HuH-7 (cell line): ENCODE measurements around the gene NPPA.
A peak's percentile ranks its signal among the peaks of the same experiment; 100 is the strongest.
"Not testable (repeated sequence)": the region's sequence is repeated elsewhere in the genome, so short reads cannot be mapped to it uniquely, and the experiment has no call there.

ENCODE experiments used
- DNase-seq: peaks from one replicate; pipeline ENCODE4 v3.0.0; 2011; ENCODE audit warnings: low spot score

NPPA gene

DNA sequence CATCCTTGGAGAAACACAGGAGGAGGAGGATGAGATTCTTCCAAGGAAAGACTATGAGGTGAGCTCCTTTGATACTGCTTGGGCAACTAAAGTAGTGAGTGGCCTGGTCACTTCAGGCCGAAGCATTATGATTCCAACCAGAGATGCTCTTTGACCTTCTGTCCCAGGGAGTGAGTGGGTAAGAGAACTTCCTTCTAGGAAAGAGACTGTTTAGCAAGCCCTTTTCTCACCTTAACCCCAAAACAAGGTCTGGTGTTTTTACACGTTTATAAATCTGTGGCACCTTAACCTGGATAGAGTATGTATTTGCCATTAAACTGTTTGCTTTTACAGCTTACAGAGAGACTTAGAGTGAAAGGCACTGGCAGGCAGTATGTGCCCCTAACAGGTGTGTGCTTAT, 40.5 kb downstream of the NPPA start:
- DNase-seq: no peak

DNA sequence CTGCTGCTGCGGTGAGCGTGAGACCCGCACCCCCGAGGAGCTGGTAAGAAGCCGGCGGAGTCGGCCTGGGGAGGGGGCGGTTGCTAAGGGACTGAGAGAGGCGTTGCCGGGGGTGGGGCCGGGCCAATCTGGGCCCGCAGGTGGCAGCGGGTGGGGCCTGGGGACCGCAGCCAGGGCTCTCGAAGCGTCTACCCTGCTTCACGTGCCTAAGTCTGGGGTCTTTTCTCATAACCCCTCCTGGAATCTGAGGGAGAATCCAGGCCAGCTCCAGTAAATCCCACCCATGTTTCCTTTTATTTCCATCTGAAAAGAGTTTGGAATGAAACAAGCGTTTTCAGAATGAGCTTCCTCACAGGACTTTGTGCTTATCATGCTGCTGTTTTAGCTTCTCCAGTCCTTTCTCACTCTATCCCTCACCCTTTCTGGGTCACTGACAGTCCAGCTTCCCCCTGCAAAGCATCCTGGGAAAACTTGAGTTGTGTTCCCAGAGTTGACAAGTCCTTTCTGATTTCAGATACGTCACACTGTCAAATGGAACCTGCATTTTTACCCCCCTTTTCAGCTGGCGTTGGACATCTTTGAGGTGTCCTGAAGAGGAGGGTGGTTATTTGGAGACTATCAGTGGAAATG, 41.2 kb downstream of the NPPA start:
- DNase-seq: no peak

DNA sequence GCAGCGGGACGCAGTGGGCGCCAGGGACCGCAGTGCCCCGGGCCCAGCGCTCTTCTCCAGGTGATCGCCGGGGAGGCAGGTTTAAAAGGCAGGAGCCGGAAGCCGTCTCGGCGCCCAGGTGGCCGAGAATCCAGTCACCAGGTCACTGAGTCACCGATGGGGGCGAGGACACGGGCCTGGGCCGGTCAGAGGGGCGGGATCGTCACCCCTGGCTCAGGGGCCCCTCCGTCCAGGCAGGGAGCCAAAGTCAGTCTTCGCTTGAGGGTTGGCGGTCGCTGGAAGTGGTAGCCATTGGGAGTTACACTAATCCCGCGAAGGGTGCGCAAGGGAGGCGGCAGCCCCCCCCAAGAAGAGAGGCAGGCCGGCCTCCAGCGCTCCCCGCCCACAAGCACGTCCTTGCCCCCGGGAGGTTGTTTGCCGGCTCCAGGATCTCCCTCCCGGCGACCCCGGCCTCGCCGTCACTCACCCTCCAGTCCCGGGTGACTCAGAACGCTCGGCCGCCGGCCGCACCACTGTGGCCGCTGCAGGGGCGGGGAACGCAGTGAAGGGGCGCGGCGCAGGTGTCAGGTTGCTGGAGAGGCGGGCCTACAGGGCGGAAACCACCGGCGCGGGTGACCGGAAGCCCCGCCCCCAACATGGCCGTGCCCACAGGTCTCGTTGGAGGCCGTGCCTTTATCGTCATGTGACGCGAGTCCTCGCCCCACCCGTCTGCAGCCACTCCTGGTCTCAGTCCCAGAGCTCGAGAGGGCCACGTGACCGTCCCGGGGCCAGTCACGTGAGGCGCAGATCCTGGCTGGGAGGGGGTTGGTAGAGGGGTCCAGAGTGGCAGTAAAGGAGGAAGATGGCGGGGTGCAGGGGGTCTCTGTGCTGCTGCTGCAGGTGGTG, 41.9 kb downstream of the NPPA start, which contains the start of the genes CLCN6 and MTHFR:
Gene CLCN6, plus strand, starts transcription at position 770 of the 885 bp plus-strand sequence. Its CDS starts 72 bp downstream, at position 842.
Gene MTHFR, minus strand, starts transcription at position 543 of the 885 bp plus-strand sequence. CDS start 2,848 bp downstream, outside the sequence.
- peak; percentile 98 for DNase-seq

DNA sequence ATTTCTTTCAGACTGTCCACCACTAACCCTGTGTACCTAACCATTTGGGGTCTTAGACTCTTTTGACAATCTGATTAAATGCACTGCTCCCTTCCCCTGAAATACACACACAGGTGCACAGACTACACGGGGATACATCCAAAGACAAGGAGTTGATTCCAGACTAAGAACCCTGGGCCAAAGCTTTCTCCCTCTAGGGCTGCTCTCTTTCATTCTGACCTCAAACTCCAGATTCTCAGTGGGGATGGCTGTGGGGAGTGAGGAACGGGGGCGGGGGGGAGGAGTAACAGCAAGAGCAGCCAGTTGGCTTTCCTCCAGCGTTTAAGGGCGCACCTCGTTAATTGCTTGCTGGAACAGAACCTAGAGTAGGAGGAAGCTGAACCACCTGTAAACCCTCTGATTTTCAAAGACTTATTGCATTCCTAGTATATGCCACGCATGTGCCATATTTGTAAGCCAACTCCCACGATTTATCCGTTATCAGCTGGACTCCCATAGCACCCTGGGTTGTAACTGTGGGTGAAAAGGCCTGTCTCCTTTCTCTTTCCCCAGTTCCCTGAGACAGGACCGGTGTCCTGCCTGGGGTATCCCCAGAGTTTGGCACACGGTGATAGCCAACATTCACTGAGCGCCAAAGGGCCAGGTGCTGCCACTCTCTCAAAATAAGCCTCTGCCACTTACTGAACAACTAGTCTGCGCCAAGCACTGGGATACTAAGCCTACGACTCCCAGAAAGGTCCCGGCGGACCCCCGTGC, 42.7 kb downstream of the NPPA start:
- no peak for DNase-seq

DNA sequence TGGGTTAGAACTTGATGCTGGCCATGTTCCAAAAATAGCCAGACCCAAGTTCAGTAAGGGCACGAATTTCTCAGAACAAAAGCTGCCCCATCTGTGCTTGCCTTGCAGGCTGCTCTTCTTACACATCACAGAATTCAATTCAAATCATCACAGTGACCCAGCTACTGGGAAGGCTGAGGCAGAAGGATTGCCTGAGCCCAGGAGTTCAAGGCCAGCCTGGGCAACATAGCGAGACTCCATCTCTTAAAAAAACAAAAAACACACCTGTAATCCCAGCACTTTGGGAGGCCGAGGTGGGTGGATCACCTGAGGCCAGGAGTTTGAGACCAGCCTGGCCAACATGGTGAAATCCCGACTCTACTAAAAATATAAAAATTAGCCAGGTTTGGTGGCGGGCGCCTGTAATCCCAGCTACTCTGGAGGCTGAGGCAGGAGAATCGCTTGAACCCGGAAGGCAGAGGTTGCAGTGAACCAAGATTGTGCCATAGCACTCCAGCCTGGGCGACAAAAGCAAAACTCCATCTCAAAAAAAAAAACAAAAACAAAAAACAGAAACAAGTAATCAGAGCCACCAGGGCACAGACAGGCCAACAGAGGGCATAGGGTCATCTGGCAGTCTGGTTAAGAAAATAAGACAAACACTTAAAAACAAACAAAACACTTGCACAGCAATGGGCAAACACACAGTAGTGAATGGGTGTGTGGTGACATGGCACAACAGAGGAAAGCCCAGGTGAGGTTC, 43.5 kb downstream of the NPPA start:
- not testable (repeated sequence) for DNase-seq

DNA sequence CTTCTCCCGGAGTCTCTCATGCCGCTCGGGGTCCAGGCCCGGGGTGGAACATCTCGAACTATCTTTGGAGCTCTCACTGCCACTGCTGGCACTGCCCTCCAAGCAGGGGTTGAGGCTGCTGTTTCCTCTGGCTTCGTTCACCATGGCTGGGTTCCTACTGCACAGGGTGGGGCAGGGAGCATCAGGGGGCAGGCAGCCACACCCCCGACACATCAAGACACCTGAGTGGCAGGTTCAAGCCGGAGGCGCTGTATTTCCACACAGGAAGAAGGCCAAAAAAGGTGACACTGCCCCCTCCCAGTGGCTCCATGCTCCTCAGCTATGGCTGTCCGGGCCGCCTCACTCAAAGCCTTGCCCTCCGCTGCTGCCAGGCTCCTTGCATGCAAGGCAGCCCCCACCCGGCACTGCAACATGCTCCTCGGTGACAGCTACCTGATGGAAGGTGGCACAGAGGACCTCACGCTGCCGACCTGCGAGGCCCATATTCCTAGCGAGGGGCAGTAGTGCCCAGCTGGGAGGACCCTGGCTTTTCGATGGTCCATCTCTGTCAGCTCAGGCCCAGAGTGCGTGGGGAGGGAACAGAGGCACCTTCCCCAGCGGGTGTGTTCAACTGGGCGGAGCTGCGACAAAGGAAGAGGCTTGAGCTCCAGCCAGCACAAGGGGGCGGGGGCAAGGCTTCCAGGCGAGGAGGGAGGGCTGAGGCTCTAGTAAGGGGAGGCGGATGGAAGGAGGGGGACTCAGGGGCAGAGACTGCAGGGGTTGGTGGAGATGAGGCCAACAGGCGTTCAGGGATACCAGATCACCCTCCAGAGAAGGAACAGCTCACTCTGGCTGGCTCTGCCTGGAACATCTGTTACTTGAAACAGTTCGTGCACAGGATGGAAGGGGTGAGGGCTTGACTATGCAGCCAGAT, 44.4 kb downstream of the NPPA start:
- no peak for DNase-seq

DNA sequence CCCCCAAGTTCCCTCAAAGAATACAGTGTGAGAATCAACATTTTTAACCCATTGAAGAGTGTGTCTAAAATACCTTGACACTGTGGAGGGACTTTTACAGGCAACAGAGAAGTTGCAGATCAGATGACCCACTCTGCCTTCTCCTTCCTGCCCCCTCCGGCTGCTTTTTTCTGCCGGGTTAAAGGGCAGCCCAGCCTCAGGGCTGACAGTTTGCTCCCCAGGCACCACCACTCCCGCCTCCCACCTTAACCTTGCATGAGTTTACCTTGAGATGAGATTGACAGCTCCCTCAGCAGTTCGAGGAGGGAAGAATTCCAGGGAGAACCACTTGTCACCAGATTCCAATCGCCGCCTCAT, 45.0 kb downstream of the NPPA start:
- DNase-seq: no peak

DNA sequence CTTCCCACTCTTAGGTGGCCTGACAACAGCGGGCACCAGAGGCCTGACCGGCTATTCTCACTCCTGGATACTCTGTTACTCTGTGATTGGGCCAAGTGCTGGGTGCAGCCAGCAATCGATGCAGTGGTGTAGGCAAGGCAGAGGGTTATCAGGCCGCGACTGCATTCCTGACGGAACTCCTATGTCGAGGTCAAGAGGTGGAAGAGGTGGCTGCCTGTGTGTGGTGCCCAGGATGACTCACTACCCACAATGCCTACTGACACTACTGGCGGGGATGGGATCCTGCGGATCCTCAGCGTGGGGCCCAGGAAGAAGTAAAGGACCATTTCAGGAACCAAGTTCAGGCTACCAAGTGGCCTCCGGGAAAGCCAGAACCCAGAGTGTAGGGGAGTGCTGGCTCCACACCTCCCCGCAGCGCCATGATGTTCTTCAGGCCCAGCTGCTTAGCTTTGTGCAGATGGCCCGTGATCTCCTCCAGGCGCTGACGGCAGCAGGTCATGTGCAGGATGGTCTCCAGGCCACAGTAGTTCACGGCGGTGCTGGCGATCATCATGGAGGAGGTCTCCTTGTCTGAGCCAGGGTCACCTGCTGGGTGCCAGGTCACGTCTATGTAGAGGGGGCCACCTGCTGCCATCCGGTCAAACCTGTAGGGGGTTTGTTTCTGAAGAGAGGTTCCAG, 46.7 kb downstream of the NPPA start:
- DNase-seq: no peak

DNA sequence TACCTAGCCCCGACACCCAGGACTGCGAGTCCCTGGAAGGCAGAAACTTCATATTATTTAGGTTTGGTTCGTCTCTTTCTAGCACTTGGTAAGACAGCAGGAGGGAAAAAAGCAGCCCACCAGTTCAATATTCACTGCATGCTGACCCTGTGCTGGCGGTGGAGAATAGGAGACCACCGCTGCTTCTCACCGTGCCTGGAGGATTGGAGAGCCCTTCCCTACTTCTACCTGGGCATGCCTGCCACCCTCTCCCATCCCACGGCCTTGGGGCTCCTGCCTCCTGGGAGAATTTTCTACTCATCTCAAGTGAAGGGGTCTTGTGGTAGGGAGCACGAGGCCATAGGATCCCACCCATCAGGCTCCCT, 47.2 kb downstream of the NPPA start:
- DNase-seq: no peak

DNA sequence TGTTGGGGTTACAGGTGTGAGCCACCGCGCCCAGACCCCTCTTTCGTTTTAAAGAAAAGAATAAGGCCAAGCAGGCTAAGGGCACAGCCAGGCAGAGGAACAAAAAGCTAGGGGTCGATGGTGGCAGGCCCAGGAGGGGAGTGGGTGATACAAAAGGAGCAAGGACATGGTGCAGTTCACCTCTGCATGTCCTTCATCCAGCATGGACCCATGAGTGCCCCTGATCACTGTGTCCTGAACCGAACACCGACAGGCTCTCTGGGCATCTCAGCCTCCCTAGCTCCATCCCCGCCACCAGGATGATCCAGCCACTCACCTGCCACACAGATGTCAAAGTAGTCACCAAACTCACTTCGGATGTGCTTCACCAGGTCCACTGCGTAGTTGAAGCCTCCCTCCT, 47.7 kb downstream of the NPPA start:
- DNase-seq: no peak

DNA sequence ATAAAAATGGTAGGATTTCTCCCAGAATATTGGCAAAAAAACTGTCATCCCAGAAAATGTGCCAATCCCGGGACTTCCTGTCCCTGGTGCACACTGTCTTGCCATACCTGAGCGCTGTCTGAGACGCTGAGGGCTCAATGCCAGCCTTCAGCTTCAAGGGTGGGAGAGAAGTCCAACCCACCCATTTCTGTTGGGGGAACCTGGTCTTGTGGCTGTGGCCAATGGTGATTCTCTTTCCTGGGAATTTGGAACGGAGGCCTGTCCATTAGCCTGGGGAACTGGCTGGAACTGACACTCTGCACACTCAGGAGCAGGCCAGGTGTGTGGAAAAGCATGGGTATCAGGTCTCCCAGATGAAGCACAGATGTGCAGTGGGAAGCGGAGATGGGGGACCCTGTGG, 48.5 kb downstream of the NPPA start:
- no peak for DNase-seq

DNA sequence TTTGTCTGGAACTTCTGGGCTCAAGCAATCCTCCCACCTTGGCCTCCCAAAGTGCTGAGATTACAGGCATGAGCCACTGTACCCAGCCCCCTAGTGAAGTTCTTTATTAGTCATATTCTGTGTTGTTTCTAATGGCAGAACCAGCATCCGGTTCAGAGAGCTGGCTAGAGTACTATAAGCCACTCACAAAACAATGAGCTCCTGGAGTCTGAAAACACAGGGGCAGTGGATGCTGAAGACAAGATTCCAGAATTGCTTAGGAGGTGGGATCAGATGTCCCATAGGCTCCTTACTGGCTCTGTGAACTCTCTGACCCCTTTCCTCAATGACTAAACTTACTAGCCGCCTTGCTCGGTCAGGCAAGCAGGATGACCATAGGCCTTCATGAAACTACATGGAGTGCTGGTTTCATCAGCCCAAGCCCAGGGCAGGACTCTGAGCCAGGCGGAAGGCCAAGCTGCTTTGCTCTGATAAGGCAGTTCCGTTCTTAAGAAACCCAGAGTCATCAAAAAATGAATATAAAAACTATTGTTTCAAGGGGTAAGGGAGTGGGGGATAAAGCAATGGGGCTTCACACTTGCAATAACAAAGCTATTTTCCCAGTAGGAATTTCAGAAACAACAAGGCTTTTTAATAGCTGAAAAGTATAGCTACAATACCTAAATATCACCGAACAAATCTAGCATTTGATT, 49.9 kb downstream of the NPPA start:
- DNase-seq: no peak

DNA sequence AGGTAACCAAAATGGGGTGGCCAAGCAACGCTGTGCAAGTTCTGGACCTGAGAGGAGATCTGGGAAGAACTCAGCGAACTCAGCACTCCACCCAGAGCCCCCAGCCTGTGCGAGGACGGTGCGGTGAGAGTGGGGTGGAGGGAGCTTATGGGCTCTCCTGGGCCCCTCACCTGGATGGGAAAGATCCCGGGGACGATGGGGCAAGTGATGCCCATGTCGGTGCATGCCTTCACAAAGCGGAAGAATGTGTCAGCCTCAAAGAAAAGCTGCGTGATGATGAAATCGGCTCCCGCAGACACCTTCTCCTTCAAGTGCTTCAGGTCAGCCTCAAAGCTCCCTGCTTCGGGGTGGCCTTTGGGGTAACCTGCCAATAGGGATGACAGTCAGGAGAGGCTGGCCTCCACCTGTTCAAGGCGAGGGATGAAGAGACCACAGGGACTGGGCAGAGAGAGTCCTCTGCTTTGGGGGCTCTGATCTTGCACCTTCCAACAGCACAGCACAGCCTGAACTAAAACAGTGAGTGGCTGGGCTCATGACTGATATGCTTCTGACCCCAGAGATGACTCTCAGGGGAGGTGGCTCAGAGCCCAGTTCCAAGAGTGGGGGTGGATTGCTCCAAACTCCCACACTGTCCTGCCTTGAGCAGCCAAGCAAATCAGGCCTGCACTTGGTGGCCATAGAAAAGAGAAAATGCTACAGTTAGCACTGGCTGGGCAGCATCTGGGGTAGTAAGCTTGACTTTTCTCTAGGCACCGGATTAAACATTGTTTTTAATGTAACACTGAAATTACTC, 51.4 kb downstream of the NPPA start:
- DNase-seq: no peak
